Transverse colon (tissue), 4 donors: ENCODE measurements around the gene HES3. TPM values are rescaled to one million over a fixed set of nuclear protein-coding genes. Genes with fewer than 3 reads are reported as not detected.

ENCODE experiments used
- DNase-seq: peaks from one replicate; pipeline ENCODE4 v3.0.0-alpha.2; 2019
- H3K27ac ChIP-seq, 4 donors: fragments of 200-600 bp; sonication (generic); 2 replicates each; pipeline ENCODE4 v1.5.1; 2016 to 2018; ENCODE audit warnings: inconsistent platforms in 4 of 4
- H3K27me3 ChIP-seq: fragments of 200-600 bp; sonication (generic); 2 replicates; pipeline ENCODE4 v1.5.1; 2017; ENCODE audit warnings: inconsistent platforms
- H3K36me3 ChIP-seq, 4 donors: fragments of 200-600 bp; sonication (generic); 2 replicates each; pipeline ENCODE4 v1.5.1; 2017 to 2019; ENCODE audit warnings: inconsistent platforms in 4 of 4
- H3K4me1 ChIP-seq, 4 donors: fragments of 200-600 bp; sonication (generic); 2 replicates each; pipeline ENCODE4 v1.5.1; 2017 to 2020; ENCODE audit warnings: inconsistent platforms in 4 of 4
- H3K4me3 ChIP-seq, 4 donors: fragments of 200-600 bp; sonication (generic); 1 replicate in 1 of 4; 2 replicates in 3 of 4; pipeline versions ENCODE4 v1.5.1 to v1.6.1; 2017 to 2019; ENCODE audit warnings: inconsistent platforms in 4 of 4
- H3K9me3 ChIP-seq, 2 donors: fragments of 200-600 bp; sonication (generic); 2 replicates each; pipeline ENCODE4 v1.5.1; 2017 to 2019; ENCODE audit warnings: inconsistent platforms in 2 of 2
- EP300 ChIP-seq: sonication (generic); formaldehyde crosslinking; IDR thresholded peaks from one replicate; pipeline ENCODE4 v1.6.1; 2017; ENCODE audit warnings: antibody characterized with exemption, low read depth
- POLR2A ChIP-seq: fragments of 450-650 bp; IDR thresholded peaks from one replicate; pipeline ENCODE4 v1.6.1; 2016; ENCODE audit warnings: antibody characterized with exemption, mild to moderate bottlenecking, moderate library complexity
- POLR2AphosphoS5 ChIP-seq, 3 donors: sonication (generic); formaldehyde crosslinking; IDR thresholded peaks; one replicate each; pipeline ENCODE4 v1.6.1; 2016; ENCODE audit warnings: antibody characterized with exemption in 3 of 3
- WGBS, 2 donors: methylation state at CpG; one replicate each; pipeline ENCODE4 v1.1.5; 2018; ENCODE audit warnings: low coverage in 1 of 2; 5-methylcytosine and 5-hydroxymethylcytosine counted together
- in situ Hi-C, 4 donors: fragments of 200-750 bp; cut with MboI; loops; one replicate each; pipeline versions ENCODE4 v1.15.0 to v1.15.1; 2017; ENCODE audit warnings: low sequenced_read_pairs in 3 of 4, low pct_ligation_motif_present in 1 of 4, low pct_unique_long_range_greater_than_20kb in 1 of 4
- intact Hi-C: fragments of 100-400 bp; cut with DNase I; formaldehyde crosslinking; loops from one replicate; pipeline ENCODE4 v1.15.1; 2023; ENCODE audit warnings: low total_unique reads
- total RNA-seq, 4 donors: library from RNA; depleted of rRNA; stranded (reverse); fragments of >200 nt; gene quantifications; one replicate each; pipeline ENCODE4 v1.1.0, GENCODE V29; 2016
- TF ChIP-seq, protein P1 (sequence below), 5 experiments: fragments of 200-600 bp in 3 of 5; fragments of 450-650 bp in 2 of 5; sonication (generic) in 3 of 5; IDR thresholded peaks; 1 replicate in 2 of 5; 2 replicates in 3 of 5; pipeline ENCODE4 v1.5.1; 2016 to 2017; ENCODE audit warnings: antibody characterized with exemption in 5 of 5, inconsistent platforms in 3 of 5, mild to moderate bottlenecking in 2 of 5, moderate library complexity in 1 of 5

HES3 gene
- total RNA-seq, 4 donors from 2014 or later: not detected

DNA sequence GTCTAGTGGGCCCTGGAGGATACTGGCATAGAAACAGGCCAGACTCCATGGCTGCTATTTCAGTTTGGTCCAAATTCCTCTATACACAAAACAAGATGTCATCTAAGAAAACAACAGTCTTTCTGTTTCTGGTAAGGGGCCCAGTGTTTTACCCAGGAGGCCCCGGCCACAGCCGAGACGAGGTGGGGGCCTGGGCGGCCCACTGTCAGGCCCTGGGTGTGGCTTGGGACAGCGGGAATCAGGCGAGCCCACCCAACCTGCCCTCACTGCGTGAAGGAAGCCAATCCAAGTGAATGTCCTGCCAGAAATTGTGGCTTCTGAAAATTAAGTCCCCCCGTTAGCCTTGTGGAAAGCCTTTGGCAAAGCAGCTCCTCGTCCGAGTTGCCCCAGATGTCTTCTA, 48.1 kb downstream of the HES3 start:
- Histone ChIP-seq H3K27ac (no peak overlapping the region), H3K27me3 (no peaks in the 10 kb centered on the region), H3K4me3 (no peak overlapping the region), H3K9me3 (no peaks in the 10 kb centered on the region), H3K36me3 (no peaks in the 10 kb centered on the region), H3K4me1 (peaks cover 0 to 6% (median 0%) of the 10 kb centered on the region in 4 donors)
- TF ChIP-seq, protein P1, sequence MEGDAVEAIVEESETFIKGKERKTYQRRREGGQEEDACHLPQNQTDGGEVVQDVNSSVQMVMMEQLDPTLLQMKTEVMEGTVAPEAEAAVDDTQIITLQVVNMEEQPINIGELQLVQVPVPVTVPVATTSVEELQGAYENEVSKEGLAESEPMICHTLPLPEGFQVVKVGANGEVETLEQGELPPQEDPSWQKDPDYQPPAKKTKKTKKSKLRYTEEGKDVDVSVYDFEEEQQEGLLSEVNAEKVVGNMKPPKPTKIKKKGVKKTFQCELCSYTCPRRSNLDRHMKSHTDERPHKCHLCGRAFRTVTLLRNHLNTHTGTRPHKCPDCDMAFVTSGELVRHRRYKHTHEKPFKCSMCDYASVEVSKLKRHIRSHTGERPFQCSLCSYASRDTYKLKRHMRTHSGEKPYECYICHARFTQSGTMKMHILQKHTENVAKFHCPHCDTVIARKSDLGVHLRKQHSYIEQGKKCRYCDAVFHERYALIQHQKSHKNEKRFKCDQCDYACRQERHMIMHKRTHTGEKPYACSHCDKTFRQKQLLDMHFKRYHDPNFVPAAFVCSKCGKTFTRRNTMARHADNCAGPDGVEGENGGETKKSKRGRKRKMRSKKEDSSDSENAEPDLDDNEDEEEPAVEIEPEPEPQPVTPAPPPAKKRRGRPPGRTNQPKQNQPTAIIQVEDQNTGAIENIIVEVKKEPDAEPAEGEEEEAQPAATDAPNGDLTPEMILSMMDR (IDR thresholded peaks at IDR 0.05): no peak
- TF ChIP-seq POLR2A (no peak), EP300 (no peak), POLR2AphosphoS5 (IDR thresholded peaks at IDR 0.05) (no peak)
- intact Hi-C loops (no loop called here), in situ Hi-C loops (no loop called here)
- no peak for DNase-seq
- 89% methylated on average over 10 of the region's 10 CpGs; no CpG with 5 or more reads in 1 of the 2 donors for WGBS, 2 donors

DNA sequence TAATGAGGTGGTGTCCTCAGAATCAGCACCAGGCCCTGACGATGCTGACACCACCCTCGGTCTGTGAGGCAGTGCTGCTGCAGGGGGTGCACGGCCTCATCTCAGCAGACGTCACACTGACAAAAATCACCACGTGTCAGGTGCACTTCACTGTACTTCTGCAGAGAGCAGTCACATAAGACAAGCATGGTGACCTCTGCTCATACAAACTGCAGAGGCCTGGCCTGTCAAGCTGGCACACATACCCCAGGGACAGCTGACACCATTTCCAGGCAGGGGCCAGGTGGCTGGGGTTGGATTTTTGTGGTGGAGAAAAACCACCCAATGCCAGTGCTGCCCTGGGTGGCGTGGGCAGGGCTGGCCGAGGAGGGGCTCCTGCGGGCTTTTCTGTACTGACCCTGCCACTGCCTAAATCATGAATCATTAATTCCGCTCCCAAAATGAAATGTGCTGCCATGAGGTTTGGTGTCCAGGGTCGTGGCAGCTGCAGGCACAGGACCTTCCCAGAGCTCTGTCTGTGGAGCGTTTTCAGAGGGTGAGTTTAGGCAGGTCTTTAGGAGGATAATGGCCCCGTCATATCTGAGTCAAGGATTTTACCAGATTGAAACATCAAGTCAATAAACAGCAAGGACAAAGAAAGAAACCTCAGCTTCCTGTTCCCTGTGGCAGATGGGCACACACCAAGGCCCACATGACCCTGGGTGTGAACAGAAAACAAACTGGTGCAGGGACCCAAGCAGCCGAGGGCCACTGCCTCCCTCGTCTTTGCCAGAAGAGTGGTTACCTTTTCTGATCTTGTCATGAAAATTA, 50.3 kb downstream of the HES3 start:
- TF ChIP-seq, protein P1 (IDR thresholded peaks at IDR 0.05): no peak
- TF ChIP-seq POLR2AphosphoS5 (IDR thresholded peaks at IDR 0.05): no peak
- no peak for TF ChIP-seq POLR2A
- TF ChIP-seq EP300: no peak
- no peaks in the 10 kb centered on the region for H3K9me3 ChIP-seq
- H3K27ac ChIP-seq: no peak overlapping the region
- H3K36me3 ChIP-seq: no peaks in the 10 kb centered on the region
- H3K27me3 ChIP-seq: no peaks in the 10 kb centered on the region
- no peaks in the 10 kb centered on the region for H3K4me1 ChIP-seq
- in situ Hi-C loops (no loop called here), intact Hi-C loops (no loop called here)
- 84% methylated on average over 14 of the region's 14 CpGs; no CpG with 5 or more reads in 1 of the 2 donors for WGBS, 2 donors
- no peak overlapping the region for H3K4me3 ChIP-seq
- DNase-seq: no peak

DNA sequence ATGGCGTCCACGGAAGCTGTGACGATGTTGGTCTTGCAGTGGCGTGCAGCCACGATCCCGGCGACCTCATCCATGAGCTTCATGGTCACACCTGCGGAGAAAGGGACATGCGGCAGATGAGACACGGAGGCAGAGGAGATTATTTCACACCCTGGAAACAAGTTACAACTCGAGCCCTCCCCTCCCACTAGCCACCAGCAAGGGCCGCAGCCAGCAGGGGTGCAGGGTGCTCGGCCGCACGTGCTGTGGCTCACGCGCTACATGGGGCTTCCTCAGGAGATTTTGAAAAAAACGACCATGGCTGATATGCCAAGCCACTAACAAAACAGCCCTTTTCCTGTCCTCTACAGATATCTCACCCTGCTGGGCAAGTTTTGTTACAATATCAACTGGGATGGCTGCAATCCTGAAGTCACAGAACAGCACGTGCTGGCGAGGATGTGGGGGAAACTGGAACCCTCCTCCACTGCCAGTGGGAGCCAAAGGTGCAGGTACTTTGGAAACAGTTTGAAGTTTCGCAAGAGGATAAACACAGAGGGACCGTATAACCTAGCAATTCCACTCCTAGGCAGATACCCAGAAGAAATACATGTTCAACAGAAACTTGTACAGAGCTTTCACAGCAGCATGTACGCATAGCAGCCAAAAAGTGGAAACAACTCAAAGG, 51.0 kb downstream of the HES3 start:
- H3K9me3 ChIP-seq: no peaks in the 10 kb centered on the region
- H3K27me3 ChIP-seq: no peaks in the 10 kb centered on the region
- no peaks in the 10 kb centered on the region for H3K36me3 ChIP-seq
- DNase-seq: no peak
- peaks cover 0 to 6% (median 1%) of the 10 kb centered on the region in 4 donors for H3K4me1 ChIP-seq
- H3K27ac ChIP-seq: no peak overlapping the region
- H3K4me3 ChIP-seq: no peak overlapping the region
- no peak for TF ChIP-seq POLR2AphosphoS5 (IDR thresholded peaks at IDR 0.05)
- TF ChIP-seq EP300: no peak
- no peak for TF ChIP-seq POLR2A
- TF ChIP-seq, protein P1 (IDR thresholded peaks at IDR 0.05): no peak
- in situ Hi-C loops (no loop called here), intact Hi-C loops (no loop called here)
- WGBS, 2 donors: 83 to 91% methylated on average over 3 to 23 of the region's 23 CpGs

Other genes with a start within 250 kb of the HES3 start
- 10 to 100 TPM in 1 of 4 donors, 1 to 10 TPM in 2, under 1 TPM in 1; 1.00 to 25.4 (median 7.9) TPM for gene KCNAB2, start 198.3 kb upstream of the HES3 start, total RNA-seq
- 1 to 10 TPM in 2 of 4 donors, under 1 TPM in 2; 0.14 to 1.6 (median 1.2) TPM for gene CHD5, start 63.9 kb upstream of the HES3 start, total RNA-seq
- gene RPL22, start 44.6 kb upstream of the HES3 start, total RNA-seq: 100 to 1,000 TPM in 3 of 4 donors, 10 to 100 TPM in 1; 56.5 to 170 (median 106) TPM
- gene RNF207, start 38.1 kb upstream of the HES3 start, total RNA-seq: 1,000 to 10,000 TPM in 1 of 4 donors, 100 to 1,000 TPM in 2, 10 to 100 TPM in 1; 82.6 to 1,341 (median 190) TPM
- 10 to 100 TPM; 21.3 to 84.1 (median 61.8) TPM for gene ICMT, start 8.2 kb upstream of the HES3 start, total RNA-seq
- gene GPR153, start 16.9 kb downstream of the HES3 start, total RNA-seq: 10 to 100 TPM; 15.6 to 38.2 (median 27.8) TPM
- 10 to 100 TPM in 3 of 4 donors, 1 to 10 TPM in 1; 5.6 to 55.0 (median 31.0) TPM for gene ACOT7, start 149.6 kb downstream of the HES3 start, total RNA-seq
- gene HES2, start 175.7 kb downstream of the HES3 start, total RNA-seq: 10 to 100 TPM; 10.5 to 38.8 (median 25.4) TPM
- 100 to 1,000 TPM in 3 of 4 donors, 10 to 100 TPM in 1; 40.2 to 368 (median 157) TPM for gene ESPN, start 180.6 kb downstream of the HES3 start, total RNA-seq
- gene TNFRSF25, start 222.0 kb downstream of the HES3 start, total RNA-seq: 10 to 100 TPM; 38.9 to 55.3 (median 45.0) TPM
- gene PLEKHG5, start 247.5 kb downstream of the HES3 start, total RNA-seq: 10 to 100 TPM; 17.9 to 42.7 (median 37.1) TPM